H1 (cell line): ENCODE data around the gene LNX2. TPM values are rescaled to one million over a fixed set of nuclear protein-coding genes. Genes with fewer than 3 reads are reported as not detected.

ENCODE experiments used
- BCL11A ChIP-seq, 2 experiments: IDR thresholded peaks; one replicate each; pipeline ENCODE4 v1.6.1; 2011; ENCODE audit warnings: low read depth in 2 of 2, low read length in 2 of 2, mild to moderate bottlenecking in 2 of 2
- HDAC2 ChIP-seq, 2 experiments: fragments of 300-600 bp in 1 of 2; sonication (generic) in 1 of 2; IDR thresholded peaks; 2 replicates each; pipeline ENCODE4 v1.6.1; 2011 to 2012; ENCODE audit warnings: low read depth in 2 of 2, low read length in 2 of 2, mild to moderate bottlenecking in 2 of 2, moderate library complexity in 2 of 2, borderline replicate concordance in 1 of 2, inconsistent platforms in 1 of 2
- polyA plus RNA-seq, 7 experiments: library from polyadenylated mRNA; depleted of rRNA in 3 of 7; stranded (reverse) in 5 of 7; unstranded in 2 of 7; fragments of >200 nt in 5 of 7; fragments of 200-250 nt in 2 of 7; gene quantifications; 1 replicate in 5 of 7; 2 replicates in 1 of 7; 4 replicates in 1 of 7; pipeline versions ENCODE4 v1.2.1 to v1.2.3, GENCODE V29; 2011 to 2013; ENCODE audit warnings: missing spikeins in 2 of 7, mixed read lengths in 2 of 7
- total RNA-seq: library from RNA; stranded (reverse); fragmentation: NEBNext Ultra II Directional; extraction: Animal tissue kit (Norgen Biotek cat#: 25700); gene quantifications from 2 replicates; pipeline ENCODE4 v1.2.1, GENCODE V29; 2021

The LNX2 gene
- total and polyA plus RNA-seq, 2 of the 8 experiments (the other 6 are each of a cell fraction or from before 2014, with no cell fraction given), result 6.4 to 13.9 TPM

DNA sequence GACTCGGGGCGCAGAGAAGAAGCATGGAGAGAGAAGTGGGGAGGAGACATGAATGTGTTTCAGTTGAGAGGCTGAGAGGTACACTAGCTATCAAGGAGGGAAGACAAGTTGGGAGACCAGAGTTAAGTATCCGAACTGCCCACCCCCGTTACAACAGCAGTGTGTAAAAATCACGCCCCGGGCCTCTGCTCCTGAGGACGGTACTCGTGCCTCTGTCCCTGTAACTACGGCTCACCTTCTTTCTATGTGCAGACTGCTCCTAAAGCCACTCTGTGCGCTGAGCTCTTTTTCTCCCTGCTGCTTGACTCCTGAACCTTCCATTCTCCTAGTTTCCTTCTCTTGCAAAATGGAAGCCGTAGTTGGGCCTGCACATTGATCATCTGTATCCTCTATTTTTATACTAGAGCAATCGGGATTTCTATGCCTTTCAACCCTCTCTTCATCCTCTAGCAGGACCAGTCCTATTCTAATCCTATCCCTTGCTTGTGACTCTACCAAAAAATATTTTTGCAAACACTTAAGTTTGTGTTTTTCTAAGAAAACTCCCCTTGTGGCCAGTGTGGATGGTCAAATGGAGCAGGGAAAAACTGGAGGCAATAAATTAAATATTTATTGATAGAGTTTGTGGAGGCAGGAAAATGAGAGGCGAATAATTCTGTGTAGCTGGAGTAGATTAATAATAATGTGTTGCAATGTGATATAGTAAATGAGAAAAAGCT lies 1.9 kb upstream of the LNX2 start (continued):
- TF ChIP-seq HDAC2 (IDR thresholded peaks at IDR 0.05; ENCODE audit: borderline replicate concordance in 1 of 2, low read depth in 2 of 2, low read length in 2 of 2) (no peak), BCL11A (IDR thresholded peaks at IDR 0.05; ENCODE audit: low read depth in 2 of 2, low read length in 2 of 2) (no peak)
